ENCODE results near the gene VPS72.

GRCh38 chr1:151130987-151131586 lies 58.9 kb downstream of the VPS72 start:
- TF ChIP-seq CTCF (IDR thresholded peaks at IDR 0.05): no peak
- TF ChIP-seq EZH2phosphoT487 (IDR thresholded peaks at IDR 0.05; ENCODE audit: borderline replicate concordance, low read depth): no peak
- TF ChIP-seq MEF2A (IDR thresholded peaks at IDR 0.05; ENCODE audit: borderline replicate concordance, low read depth): no peak
- TF ChIP-seq SIN3A (IDR thresholded peaks at IDR 0.05; ENCODE audit: borderline replicate concordance, low read depth, low read length): no peak
- TF ChIP-seq, protein P1, sequence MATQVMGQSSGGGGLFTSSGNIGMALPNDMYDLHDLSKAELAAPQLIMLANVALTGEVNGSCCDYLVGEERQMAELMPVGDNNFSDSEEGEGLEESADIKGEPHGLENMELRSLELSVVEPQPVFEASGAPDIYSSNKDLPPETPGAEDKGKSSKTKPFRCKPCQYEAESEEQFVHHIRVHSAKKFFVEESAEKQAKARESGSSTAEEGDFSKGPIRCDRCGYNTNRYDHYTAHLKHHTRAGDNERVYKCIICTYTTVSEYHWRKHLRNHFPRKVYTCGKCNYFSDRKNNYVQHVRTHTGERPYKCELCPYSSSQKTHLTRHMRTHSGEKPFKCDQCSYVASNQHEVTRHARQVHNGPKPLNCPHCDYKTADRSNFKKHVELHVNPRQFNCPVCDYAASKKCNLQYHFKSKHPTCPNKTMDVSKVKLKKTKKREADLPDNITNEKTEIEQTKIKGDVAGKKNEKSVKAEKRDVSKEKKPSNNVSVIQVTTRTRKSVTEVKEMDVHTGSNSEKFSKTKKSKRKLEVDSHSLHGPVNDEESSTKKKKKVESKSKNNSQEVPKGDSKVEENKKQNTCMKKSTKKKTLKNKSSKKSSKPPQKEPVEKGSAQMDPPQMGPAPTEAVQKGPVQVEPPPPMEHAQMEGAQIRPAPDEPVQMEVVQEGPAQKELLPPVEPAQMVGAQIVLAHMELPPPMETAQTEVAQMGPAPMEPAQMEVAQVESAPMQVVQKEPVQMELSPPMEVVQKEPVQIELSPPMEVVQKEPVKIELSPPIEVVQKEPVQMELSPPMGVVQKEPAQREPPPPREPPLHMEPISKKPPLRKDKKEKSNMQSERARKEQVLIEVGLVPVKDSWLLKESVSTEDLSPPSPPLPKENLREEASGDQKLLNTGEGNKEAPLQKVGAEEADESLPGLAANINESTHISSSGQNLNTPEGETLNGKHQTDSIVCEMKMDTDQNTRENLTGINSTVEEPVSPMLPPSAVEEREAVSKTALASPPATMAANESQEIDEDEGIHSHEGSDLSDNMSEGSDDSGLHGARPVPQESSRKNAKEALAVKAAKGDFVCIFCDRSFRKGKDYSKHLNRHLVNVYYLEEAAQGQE (IDR thresholded peaks at IDR 0.05; ENCODE audit: low read depth, low read length): no peak
- no peak for TF ChIP-seq POLR2AphosphoS5 (IDR thresholded peaks at IDR 0.05; ENCODE audit: low read depth, low read length)
- TF ChIP-seq TCF12 (IDR thresholded peaks at IDR 0.05): no peak
- TF ChIP-seq MAX (IDR thresholded peaks at IDR 0.05; ENCODE audit: low read depth): no peak
- no peak for TF ChIP-seq RXRA (IDR thresholded peaks at IDR 0.05; ENCODE audit: borderline replicate concordance, low read depth)
- no peak for TF ChIP-seq EP300 (IDR thresholded peaks at IDR 0.05; ENCODE audit: borderline replicate concordance in 1 of 2, low read depth in 1 of 2, low read length in 1 of 2)
- no peak for TF ChIP-seq YY1 (IDR thresholded peaks at IDR 0.05; ENCODE audit: low read depth)

Data from SK-N-SH (cell line).